SJSA1 (cell line): ENCODE measurements around the gene RRP15. TPM values are rescaled to one million over a fixed set of nuclear protein-coding genes. Genes with fewer than 3 reads are reported as not detected.

Experiments used
- DNase-seq, 2 experiments: peaks; one replicate each; pipeline ENCODE4 v3.0.0-alpha.2; 2015 to 2020; ENCODE audit warnings: low spot score in 2 of 2, low read depth in 1 of 2
- H3K27ac ChIP-seq: fragments of 250-450 bp; sonication (Bioruptor Pico); 2 replicates; pipeline ENCODE4 v1.5.1; 2020; ENCODE audit warnings: mild to moderate bottlenecking, moderate library complexity
- H3K27me3 ChIP-seq: fragments of 250-450 bp; sonication (Bioruptor Pico); replicated peaks from 2 replicates; pipeline ENCODE4 v1.5.1; 2020; ENCODE audit warnings: mild to moderate bottlenecking, moderate library complexity
- H3K36me3 ChIP-seq: fragments of 250-450 bp; sonication (Bioruptor Pico); 2 replicates; pipeline ENCODE4 v1.5.1; 2020; ENCODE audit warnings: mild to moderate bottlenecking
- H3K4me1 ChIP-seq: fragments of 250-450 bp; sonication (Bioruptor Pico); replicated peaks from 2 replicates; pipeline ENCODE4 v1.6.1; 2021; ENCODE audit warnings: mild to moderate bottlenecking
- H3K4me3 ChIP-seq: fragments of 250-450 bp; sonication (Bioruptor Pico); 2 replicates; pipeline ENCODE4 v1.5.1; 2020; ENCODE audit warnings: mild to moderate bottlenecking
- H3K9me3 ChIP-seq: fragments of 250-450 bp; sonication (Bioruptor Pico); replicated peaks from 2 replicates; pipeline ENCODE4 v1.5.1; 2020; ENCODE audit warnings: mild to moderate bottlenecking
- total RNA-seq: library from RNA; depleted of rRNA; stranded (reverse); fragments of >200 nt; shearing (Covaris generic); gene quantifications from 2 replicates; pipeline ENCODE4 v1.2.3, GENCODE V29; 2014

Gene RRP15
- total RNA-seq, 1 experiment from 2014 or later = 16.7 TPM

GRCh38 chr1:218272366-218272765 is 12.7 kb upstream of the RRP15 start:
- Histone ChIP-seq H3K9me3 (no peaks in the 10 kb centered on the region), H3K36me3 (no peaks in the 10 kb centered on the region), H3K4me1 (no peaks in the 10 kb centered on the region), H3K27me3 (0 out of 2 replicates have a peak, but pooled peaks cover 4% of the 10 kb centered on the region), H3K4me3 (no peak overlapping the region), H3K27ac (no peak overlapping the region)
- no peak for DNase-seq

GRCh38 chr1:218273762-218274479 is 11.2 kb upstream of the RRP15 start:
- Histone ChIP-seq H3K27ac (no peak overlapping the region), H3K27me3 (0 out of 2 replicates have a peak, but pooled peaks cover 3% of the 10 kb centered on the region), H3K9me3 (no peaks in the 10 kb centered on the region), H3K4me1 (no peaks in the 10 kb centered on the region), H3K4me3 (no peak overlapping the region), H3K36me3 (no peaks in the 10 kb centered on the region)
- DNase-seq = no peak

GRCh38 chr1:218274511-218274910 is 10.6 kb upstream of the RRP15 start:
- H3K4me3 ChIP-seq = no peak overlapping the region
- no peaks in the 10 kb centered on the region for H3K36me3 ChIP-seq
- 0 out of 2 replicates have a peak, but pooled peaks cover 3% of the 10 kb centered on the region for H3K27me3 ChIP-seq
- H3K9me3 ChIP-seq = no peaks in the 10 kb centered on the region
- no peak overlapping the region for H3K27ac ChIP-seq
- DNase-seq = no peak
- H3K4me1 ChIP-seq = no peaks in the 10 kb centered on the region

DNA sequence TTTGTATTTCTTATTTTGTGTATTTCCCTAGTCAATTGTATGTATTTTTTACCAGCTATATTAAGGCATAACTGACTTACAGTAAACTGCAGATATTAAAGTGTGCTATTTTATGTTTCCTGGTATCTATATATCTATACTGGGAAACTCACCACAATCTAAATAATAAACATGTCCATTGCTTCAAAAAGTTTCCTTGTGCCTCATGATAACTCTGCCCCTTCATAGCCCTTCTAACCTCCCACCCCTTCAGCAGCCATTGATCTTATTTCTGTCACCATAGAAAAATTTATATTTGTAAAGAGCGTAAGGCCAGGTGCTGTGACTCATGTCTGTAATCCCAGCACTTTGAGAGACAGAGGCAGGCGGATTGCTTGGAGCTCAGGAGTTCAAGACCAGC is 9.3 kb upstream of the RRP15 start:
- no peak overlapping the region for H3K27ac ChIP-seq
- no peak overlapping the region for H3K4me3 ChIP-seq
- no peaks in the 10 kb centered on the region for H3K4me1 ChIP-seq
- no peaks in the 10 kb centered on the region for H3K9me3 ChIP-seq
- H3K27me3 ChIP-seq = 0 out of 2 replicates have a peak, but pooled peaks cover 3% of the 10 kb centered on the region
- DNase-seq = no peak
- no peaks in the 10 kb centered on the region for H3K36me3 ChIP-seq

- H3K36me3 ChIP-seq = no peaks in the 10 kb centered on the region
- no peak overlapping the region for H3K27ac ChIP-seq
- H3K27me3 ChIP-seq = no peaks in the 10 kb centered on the region
- H3K4me1 ChIP-seq = peaks cover 11% of the 10 kb centered on the region
- H3K4me3 ChIP-seq = no peak overlapping the region
- H3K9me3 ChIP-seq = 0 out of 2 replicates have a peak, but pooled peaks cover 2% of the 10 kb centered on the region
- DNase-seq = no peak
These were observed 3.8 kb upstream of the RRP15 start for GRCh38 chr1:218281285-218281684.

DNA sequence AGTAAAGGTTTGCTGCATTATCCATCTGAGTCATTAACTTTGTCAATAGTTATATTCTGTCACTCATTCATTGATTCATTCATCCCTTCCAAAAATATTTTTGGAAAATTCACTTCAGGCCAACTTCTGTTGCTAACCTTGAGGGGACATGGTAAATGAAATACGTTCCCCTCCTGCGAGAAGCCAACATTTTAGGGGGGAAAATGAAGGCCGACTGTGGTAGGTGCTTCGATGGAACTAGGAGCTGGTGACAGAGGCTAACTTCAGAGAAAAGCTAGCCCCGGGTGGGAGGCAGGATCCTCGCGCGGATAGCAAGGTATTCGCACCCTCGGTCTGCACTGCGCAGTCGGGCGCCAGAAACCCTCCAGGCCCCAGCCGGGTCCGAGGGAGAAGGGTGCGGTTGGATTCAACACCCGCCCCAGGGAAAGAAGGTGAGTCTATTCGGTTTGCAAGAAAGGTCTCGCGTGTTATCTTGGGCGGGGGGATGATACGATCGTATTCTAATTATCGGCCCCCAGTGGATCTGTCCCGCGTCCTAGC is 646 bp upstream of the RRP15 start:
- Histone ChIP-seq H3K4me1 (peaks cover 14% of the 10 kb centered on the region), H3K27me3 (no peaks in the 10 kb centered on the region), H3K27ac (peak overlapping the region; percentile 59), H3K9me3 (0 out of 2 replicates have a peak, but pooled peaks cover 2% of the 10 kb centered on the region), H3K4me3 (peak overlapping the region; percentile 63), H3K36me3 (no peaks in the 10 kb centered on the region)
- DNase-seq = no peak

DNA sequence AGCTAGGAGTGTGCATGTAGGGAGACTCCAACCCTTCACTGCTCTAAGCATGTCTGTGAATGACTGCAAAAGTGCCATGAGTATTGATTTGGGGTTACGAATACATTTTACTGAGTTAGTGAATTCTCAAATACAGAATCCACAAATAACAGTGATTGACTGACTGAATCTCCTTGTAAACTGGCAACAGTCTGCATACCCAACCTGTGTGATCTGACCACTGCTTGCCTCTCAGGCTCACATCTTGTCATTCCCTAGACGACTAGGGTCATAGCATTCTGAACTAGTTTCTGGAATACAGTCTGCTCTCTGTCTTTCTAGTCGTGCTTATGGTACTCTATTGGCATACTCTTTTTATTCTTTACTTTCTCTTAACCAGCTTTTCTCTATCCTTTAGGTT is 7.4 kb downstream of the RRP15 start:
- H3K27me3 ChIP-seq = no peaks in the 10 kb centered on the region
- no peaks in the 10 kb centered on the region for H3K36me3 ChIP-seq
- no peak overlapping the region for H3K4me3 ChIP-seq

GRCh38 chr1:218294546-218294945 is 9.5 kb downstream of the RRP15 start:
- no peaks in the 10 kb centered on the region for H3K36me3 ChIP-seq
- DNase-seq = no peak
- no peaks in the 10 kb centered on the region for H3K27me3 ChIP-seq
- H3K9me3 ChIP-seq = no peaks in the 10 kb centered on the region
- no peak overlapping the region for H3K4me3 ChIP-seq
- H3K27ac ChIP-seq = no peak overlapping the region
- peaks cover 4% of the 10 kb centered on the region; the same call in 1 of the 2 replicates for H3K4me1 ChIP-seq

More for the DNA sequence above, 7.4 kb downstream of the RRP15 start:
- no peak overlapping the region for H3K27ac ChIP-seq
- H3K9me3 ChIP-seq = no peaks in the 10 kb centered on the region
- no peaks in the 10 kb centered on the region for H3K4me1 ChIP-seq
- DNase-seq = no peak

DNA sequence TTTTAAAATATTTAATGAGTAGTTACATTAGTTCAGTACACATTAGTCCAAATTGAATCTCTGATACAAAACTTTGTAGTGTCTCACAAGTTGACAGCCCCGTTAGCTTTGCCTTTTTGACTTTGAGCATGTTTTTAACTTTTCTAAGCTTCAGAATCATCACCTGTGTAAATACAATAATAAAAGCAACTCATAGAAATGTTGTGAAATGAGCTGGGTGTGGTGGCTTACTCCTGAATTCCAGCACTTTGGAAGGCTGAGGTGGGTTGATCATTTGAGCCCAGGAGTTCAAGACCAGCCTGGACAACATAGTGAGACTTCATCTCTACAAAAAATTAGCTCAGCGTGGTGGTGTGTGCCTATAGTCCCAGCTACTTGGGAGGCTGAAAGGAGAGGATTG is 11.1 kb downstream of the RRP15 start:
- H3K27me3 ChIP-seq = no peaks in the 10 kb centered on the region
- H3K4me3 ChIP-seq = no peak overlapping the region
- H3K27ac ChIP-seq = no peak overlapping the region
- no peak for DNase-seq
- H3K36me3 ChIP-seq = no peaks in the 10 kb centered on the region
- no peaks in the 10 kb centered on the region for H3K9me3 ChIP-seq
- peaks cover 6% of the 10 kb centered on the region; the same call in 1 of the 2 replicates for H3K4me1 ChIP-seq

- Histone ChIP-seq H3K27ac (no peak overlapping the region), H3K4me1 (peaks cover 6% of the 10 kb centered on the region; the same call in 1 of the 2 replicates), H3K36me3 (no peaks in the 10 kb centered on the region), H3K9me3 (no peaks in the 10 kb centered on the region), H3K4me3 (no peak overlapping the region), H3K27me3 (no peaks in the 10 kb centered on the region)
- no peak for DNase-seq
These were observed 12.4 kb downstream of the RRP15 start for GRCh38 chr1:218297461-218297860.

DNA sequence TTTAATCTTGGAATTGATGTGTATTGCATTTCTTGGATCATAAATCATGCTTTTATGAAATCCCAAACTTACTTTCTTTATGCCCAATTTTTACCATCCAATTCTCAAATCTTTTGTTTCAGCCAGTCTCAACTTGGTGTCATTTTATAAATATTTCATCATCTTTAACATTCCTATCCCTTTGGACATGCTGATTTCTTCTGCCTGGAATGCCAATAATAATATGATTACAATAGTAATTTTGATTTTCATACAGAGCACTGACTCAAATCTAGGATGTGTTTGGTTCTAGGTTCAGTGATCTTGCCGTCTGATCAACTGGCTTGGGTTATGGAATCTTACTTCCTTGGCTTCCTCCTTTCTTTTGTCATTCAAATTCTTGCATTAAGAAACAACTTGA is 12.8 kb downstream of the RRP15 start:
- Histone ChIP-seq H3K27me3 (no peaks in the 10 kb centered on the region), H3K9me3 (no peaks in the 10 kb centered on the region), H3K4me3 (no peak overlapping the region), H3K36me3 (no peaks in the 10 kb centered on the region), H3K4me1 (peaks cover 6% of the 10 kb centered on the region; the same call in 1 of the 2 replicates), H3K27ac (no peak overlapping the region)
- no peak for DNase-seq

GRCh38 chr1:218298398-218298797 is 13.3 kb downstream of the RRP15 start:
- Histone ChIP-seq H3K4me1 (peaks cover 6% of the 10 kb centered on the region; the same call in 1 of the 2 replicates), H3K36me3 (no peaks in the 10 kb centered on the region), H3K9me3 (no peaks in the 10 kb centered on the region), H3K27ac (no peak overlapping the region), H3K27me3 (no peaks in the 10 kb centered on the region), H3K4me3 (no peak overlapping the region)
- DNase-seq = no peak

GRCh38 chr1:218299416-218299815 is 14.3 kb downstream of the RRP15 start:
- H3K36me3 ChIP-seq = no peaks in the 10 kb centered on the region
- H3K27ac ChIP-seq = no peak overlapping the region
- DNase-seq = peak in 1 of 2 experiments; percentile 41
- no peaks in the 10 kb centered on the region for H3K27me3 ChIP-seq
- H3K9me3 ChIP-seq = no peaks in the 10 kb centered on the region
- H3K4me1 ChIP-seq = peaks cover 6% of the 10 kb centered on the region; the same call in 1 of the 2 replicates
- H3K4me3 ChIP-seq = no peak overlapping the region

DNA sequence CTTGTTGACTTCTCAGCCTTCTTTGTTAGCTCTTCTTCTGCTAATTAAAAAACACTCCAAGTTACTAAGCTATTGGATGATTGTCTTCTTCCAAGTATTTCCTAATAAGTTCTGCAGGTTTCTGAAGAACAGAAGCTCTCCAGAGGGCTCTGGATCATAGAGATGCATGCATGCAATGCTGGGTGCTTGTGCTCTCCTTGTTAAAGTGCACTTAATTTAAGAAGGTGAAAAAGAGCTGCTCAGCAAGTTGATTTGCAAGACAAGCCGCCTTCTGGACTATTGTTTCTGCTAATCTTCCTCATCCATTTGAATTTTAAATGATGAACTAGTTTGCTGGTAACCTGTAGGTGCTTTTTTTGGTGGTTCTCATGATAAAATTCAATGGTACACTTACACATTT is 16.1 kb downstream of the RRP15 start:
- H3K9me3 ChIP-seq = no peaks in the 10 kb centered on the region
- peaks cover 7% of the 10 kb centered on the region for H3K36me3 ChIP-seq
- no peak overlapping the region for H3K27ac ChIP-seq
- DNase-seq = no peak
- H3K4me1 ChIP-seq = peaks cover 6% of the 10 kb centered on the region; the same call in 1 of the 2 replicates
- H3K4me3 ChIP-seq = no peak overlapping the region
- no peaks in the 10 kb centered on the region for H3K27me3 ChIP-seq
